IPS DF 4.7 (cell line): ENCODE data around the gene GGT1.
"Not testable (repeated sequence)": the region's sequence is repeated elsewhere in the genome, so short reads cannot be mapped to it uniquely, and the experiment has no call there.

ENCODE experiments used
- DNase-seq: peaks from one replicate; pipeline ENCODE4 v3.0.0-alpha.2; 2013; ENCODE audit warnings: low spot score; ENCODE audit errors: extremely low read depth

GGT1 gene

DNA sequence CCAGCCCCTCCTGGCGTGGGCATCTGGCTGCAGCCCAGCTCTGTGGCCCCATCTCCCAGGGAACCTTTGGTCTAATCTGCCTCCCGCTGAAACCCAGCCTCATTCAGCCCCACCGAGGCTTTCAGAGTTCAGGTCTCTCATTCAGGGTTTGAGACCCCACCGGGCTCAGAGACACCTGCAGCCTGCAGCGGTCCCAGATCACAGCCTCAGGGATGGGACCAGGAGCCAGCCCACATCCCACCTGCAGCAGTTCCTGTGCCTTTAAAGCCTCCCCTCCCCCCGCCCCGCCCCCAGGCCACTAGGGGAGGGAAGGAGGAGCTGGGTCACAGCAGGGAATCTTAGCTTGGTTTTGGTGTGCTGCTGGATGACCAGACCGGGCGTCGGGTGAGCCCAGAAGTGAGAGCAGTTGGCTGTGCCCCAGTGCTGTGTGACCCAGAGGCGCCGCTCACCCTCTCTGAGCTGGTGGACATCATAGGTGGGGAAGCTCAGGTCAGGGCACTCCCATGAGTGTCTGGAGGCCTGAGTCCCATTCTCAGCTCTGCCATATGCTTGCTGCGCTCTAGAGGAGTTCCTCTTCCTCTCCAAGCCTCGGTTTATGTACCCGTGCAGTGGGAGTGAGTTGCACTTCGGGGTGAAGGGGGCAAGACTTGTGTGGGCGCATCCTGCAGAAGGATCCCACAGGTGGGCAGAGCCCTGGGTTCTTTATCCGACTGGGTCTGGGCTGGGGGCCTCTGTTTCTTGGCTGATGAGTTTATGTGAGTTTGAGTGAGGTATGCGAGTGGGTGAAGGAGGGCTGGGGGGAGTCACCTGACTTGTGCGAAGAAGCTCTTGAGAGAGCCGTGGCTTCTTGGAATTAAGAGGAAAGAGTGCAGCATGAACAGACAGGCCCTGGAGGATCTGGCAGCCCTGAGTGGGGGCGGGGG is at the start of gene GGT1:
TSS of gene GGT1 (plus strand) at position 347 of the 923 bp plus-strand sequence. CDS start 7,889 bp downstream, outside the sequence.
- DNase-seq = not testable (repeated sequence)

DNA sequence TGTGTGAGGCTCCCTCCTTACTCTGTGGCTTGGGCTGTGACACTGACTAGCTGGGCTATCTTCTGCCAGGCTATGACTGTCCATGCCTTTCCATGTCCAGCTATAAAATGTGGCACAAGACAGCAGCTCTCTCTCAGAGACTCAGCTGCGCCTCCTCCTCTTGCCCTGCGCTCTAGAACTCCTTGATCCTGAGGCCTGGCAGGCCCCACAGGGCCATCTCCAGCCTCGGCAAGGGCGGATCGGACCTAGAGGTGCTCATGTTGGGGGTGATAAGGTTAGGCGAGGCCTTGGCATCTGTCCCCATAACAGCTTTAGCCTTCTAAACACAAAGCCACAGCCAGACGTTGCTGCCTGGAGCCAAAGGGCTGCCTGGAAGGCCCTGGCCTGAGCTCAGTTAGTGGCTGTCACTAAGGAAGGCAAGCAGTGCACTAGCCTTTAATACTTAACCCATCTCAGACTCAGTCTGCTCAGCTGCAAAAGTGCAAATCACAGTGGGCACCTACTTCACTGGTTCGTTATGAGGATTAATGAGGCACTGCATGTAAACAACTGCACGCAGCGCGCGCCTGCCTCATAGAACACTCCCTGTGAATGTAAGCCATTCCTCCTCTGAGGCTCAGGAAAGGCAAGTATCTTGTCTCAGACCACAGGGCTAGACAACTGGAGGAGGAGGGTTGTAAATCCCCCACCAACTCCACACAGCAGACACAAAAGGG is 49.2 kb upstream of the GGT1 start:
- no peak for DNase-seq

DNA sequence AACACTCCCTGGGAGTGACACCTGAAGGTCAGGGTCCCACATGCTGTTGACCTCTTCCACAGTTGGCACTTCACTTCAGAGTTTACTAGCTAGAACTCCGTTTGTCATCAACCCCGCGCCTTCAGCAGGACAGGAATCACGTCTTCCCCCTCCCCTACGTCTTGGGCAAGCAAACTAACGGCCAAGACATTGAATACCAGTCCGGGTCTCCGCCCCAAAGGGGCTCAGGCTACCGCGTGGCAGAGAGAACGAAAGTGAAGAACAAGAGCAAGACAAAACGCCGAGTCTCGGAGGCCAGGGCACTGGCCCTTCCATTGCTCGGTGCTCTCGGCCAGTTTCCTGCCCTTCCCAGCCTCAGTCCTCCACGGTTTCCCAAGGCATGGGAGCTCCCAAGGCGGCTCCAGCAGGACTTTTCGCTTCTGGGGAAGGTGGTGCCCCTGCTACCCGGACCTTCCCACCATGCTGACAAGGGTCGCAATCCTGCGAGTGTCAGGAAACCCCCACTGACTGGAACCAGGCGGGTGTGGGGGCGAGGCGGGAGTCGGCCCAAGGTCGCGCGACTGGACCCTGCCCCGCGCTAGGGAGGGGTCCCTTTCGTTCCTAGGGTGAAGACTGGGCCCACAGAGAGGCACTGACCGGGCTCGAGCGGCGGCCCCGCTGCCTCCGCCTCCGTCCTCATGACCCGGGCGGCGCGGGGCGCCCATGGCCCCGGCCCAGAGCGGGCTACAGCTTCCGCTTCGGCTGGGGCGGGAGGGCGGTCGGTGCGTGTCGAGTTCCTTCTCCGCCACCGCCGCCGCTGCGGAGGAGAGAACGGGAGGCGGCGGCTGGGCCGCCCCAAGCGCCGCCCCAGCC is 48.5 kb upstream of the GGT1 start, which contains the start of gene GUCD1:
TSS of gene GUCD1 (minus strand) at position 826 of the 852 bp plus-strand sequence. CDS start at position 679, 147 bp downstream.
- no peak for DNase-seq

DNA sequence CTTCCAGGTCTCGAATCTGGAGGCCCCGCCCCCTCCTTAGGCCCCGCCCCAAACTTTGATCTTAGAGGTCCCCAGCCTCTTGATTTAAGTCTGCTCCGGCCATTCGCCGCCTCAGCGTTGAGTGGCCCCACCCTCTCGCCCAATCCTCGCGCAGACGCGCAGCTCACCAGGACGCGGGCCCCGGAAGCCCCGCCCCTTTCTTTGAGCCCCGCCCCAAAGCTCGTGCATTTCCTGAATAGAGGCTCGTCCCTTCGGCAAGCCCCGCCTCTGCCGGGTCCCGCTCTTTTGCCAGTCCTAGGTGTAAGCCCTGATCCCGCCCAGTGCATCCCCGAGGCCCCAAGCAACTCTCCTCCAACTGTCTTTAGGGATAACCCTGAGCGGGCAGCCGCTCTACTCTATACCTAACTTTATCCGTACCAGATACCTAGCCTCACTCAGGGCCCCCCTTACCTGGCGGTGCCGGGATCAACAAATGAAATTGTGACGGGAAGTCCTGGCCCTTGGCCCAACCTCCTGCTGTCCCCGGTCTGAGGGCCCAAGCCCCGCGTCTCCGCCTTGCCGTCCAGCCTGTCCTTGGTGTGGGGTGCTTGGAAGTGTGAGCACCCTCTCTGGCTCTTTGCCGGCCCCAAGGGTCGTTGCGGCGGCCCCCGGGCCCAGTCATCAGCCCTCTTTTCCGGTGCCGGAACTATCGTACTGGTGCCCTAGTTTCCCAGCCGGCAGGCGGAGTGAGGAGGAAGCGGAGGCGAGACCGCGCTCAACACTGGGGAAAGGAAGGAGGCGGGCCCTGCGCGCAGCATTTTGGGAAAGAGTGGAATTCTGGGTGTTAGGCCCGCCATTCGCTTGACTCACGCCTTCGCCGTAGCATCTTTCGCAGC is 47.6 kb upstream of the GGT1 start, which contains the start of gene SNRPD3:
TSS of gene SNRPD3 (plus strand) at position 835 of the 875 bp plus-strand sequence. CDS start 1,676 bp downstream, outside the sequence.
- peak; percentile 72 for DNase-seq

DNA sequence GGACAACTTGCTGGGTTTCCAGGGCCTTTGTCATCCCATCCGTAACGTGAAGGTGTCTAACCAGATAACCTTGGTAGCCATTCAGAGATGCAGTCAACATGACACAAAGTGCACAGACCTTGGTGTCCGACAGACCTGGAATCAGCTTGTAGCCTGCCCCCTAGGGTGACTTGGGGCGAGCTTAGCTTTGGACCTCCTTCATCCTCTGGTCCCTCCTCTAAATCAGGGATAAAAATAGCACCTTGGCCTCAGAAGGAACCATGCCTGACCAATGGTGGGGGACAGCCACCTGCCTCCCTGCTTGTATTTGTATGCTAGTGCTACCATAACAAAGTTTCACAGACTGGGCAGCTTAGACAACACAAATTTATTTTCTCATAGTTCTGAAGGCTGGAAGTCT is 43.5 kb upstream of the GGT1 start:
- no peak for DNase-seq

DNA sequence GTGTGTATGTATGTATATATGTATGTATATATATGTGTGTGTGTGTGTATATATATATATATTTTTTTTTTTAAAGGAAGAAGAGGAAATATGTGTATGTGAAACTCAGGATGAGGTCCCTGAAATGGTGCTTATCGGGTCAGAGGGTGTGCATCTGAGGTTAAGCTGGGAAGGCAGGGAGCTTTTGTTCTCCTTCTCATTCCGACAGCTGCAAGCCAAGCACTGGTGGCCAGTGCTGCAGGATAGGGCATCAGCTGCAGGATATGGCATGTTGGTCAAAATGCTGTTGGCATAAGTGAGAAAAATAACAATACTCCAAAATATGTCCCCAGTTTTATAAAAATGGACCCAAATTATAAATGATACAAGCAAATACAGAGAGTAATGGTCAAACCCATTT is 39.7 kb upstream of the GGT1 start:
- no peak for DNase-seq

DNA sequence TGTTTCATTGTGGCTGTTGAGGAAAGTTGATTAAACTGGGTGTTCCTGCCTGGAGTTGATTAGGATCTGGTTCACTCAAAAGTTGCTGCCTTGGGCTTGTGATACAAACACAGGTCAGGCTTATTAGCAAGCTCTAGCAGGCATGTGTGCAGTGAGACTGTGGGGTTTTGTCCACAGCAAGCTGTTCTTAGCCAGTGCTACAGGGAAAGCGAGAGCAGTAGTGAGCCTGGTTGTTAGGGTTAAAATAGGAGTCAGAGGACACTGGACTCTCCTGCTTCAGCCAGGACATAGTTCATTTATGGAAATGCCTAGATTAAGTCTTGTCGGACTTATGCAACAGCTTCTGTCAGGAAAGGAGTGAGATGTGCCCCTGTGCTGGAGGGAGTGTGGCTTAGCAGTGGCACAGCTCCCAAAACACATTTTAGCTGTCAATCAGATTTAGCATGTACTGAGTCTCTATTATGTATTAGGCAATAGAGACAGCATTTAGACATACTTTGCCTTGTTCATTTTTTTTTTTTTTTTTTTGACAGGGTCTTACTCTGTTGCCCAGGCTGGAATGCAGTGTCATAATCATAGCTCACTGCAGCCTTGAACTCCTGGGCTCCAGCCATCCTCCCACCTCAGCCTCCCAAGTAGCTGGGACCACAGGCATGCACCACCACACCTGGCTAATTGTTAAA is 38.5 kb upstream of the GGT1 start:
- no peak for DNase-seq

DNA sequence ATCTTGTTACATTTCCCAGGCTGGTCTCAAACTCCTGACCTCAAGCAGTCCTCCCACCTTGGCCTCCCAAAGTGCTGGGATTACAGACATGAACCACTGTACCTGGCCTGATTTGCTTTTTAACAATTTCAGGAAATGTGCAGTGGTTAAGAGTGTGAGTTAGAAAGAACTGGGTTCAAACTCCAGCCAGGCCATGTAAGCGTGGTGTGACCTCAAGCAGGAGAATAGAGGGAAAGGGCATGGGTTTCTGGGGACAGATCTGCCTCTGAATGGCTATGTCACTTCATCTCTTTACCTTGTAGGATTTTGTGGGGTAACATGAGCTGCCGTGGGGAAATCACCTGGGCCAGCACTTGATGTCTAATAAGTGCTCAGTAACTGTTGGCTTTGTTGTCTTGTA is 37.9 kb upstream of the GGT1 start:
- DNase-seq = no peak

DNA sequence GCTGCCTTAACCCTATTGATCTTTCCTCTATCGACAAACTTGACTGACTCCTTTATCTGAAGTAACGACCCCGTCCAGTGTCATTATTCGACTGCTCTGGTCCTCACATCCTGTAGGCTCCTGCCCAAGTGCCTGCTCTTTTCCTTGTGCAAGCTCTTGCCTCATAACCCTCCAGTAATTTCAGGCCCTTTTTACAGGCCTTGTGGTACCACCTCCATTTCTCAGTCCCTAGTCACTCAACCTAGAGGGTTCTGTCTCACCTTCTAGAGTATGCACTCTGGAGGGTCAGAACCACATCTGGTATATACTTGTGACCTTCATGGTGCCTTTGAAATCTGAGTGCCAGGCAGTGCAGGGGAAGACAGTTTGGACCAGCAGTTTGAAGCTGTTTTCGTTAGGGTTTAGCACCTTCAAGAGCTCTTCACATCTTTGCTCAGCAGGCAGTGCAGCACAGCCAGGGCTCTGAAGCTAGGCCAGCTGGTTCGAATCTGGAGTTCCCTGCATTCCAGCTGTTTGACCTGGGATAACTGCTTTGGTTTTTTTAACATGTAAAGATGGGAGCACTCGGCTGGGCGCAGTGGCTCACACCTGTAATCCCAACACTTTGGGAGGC is 36.0 kb upstream of the GGT1 start:
- DNase-seq = no peak

DNA sequence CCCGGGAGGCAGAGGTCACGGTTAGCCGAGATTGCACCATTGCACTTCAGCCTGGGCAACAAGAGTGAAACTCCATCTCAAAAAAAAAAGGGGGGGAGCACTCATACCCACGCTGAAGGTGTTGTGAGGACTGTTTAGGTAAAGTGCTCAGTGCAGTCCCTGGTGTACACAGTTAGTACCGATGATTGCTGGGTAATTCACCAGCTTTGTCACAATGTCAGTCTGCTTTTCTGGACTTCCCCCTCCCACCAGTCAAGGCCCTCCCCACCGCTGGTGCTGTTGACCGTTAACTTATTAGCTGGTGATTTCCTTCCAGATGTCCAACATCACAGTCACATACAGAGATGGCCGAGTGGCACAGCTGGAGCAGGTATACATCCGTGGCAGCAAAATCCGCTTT is 35.3 kb upstream of the GGT1 start:
- DNase-seq = no peak

DNA sequence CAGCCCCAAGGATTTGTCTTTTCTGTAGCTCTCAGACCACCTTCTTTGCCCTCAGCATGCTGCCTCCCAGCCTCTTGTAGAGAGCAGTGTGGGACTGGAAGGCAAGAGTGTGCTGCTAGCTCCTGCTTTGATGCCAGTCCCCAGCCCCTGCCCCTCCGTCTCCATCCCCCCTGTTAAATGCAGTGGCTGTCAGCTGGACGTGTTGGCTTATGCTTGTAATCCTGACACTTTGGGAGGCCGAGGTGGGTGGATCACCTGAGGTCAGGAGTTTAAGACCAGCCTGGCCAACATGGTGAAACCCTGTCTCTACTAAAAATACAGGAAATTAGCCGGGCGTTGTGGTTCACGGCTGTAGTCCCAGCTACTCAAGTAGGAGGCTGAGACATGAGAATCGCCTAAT is 31.7 kb upstream of the GGT1 start:
- DNase-seq = no peak

DNA sequence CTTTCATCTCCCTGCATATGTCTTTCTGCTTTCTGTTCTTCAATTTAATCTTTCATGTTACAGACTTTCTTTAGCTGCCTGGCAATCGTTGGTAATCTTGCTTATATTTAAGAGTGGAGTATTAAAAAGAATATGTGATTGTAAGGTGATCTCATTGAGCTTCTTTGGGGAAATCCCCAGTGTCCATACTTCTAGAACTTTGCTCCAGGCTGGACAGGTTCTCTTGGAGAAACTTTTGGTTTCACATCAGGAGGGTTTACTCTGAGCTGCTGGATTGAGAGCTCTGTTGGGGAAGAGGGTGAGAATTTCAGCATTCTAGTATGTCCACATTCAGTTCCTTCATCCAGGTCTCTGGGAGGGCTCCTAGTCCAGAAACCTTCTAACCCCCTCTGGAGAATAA is 26.2 kb upstream of the GGT1 start:
- no peak for DNase-seq

DNA sequence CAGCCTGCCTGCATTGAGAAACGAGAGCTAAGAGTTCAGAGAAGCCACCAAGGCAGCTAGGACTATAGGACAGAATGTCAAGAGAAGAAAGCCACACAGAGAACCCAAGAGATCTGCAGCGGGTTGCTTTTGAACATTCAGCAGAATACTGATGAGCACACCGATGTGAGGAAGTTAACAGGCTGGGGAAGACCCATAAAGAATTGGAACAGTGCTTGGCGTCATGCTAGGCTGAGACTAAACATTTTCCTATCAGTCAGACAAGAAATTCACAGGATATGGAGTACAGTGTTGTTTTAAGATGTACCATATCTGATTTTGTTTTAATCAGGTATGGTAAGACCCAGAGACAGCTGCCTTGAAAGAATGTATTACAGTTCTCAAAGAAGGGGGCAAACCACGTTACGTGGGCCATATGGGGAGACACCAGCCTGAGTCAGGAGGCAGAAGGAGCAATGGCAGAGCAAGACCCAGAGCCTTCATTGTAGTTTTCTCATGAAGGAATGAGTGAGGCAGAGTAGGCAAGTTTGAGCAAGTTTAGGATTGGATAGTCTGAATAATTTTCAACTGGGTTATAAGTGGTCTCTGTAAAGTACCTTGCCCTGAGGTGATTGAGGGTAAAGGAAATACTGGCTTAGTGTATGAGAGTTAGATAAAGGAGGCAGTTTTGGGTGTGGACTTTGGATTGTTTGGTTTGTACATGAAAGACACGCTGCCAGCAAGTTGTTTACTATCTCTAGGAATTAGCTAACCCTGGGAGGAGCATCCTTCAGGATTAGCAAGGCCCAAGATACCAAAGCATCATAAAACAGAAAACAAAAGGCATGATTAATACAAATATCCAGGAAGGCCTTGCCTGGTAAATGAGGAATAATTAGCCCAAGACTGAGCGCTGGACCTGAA is 24.4 kb upstream of the GGT1 start:
- no peak for DNase-seq

DNA sequence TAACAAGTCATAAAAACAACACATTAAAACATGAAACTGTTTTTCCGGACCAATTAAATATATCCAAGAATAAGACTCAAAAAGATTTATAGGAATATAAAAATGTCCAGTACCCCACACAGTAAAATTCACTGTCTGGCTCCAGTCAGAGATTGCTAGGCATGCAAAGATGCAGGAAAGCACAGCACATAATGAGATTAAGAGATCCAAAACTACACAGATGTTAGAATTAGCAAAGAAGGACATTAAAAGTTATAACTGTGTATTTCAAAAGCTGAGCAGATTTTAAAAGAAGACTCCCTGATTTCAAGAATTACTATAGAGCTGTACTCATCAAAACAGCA is 23.8 kb upstream of the GGT1 start:
- DNase-seq = no peak

DNA sequence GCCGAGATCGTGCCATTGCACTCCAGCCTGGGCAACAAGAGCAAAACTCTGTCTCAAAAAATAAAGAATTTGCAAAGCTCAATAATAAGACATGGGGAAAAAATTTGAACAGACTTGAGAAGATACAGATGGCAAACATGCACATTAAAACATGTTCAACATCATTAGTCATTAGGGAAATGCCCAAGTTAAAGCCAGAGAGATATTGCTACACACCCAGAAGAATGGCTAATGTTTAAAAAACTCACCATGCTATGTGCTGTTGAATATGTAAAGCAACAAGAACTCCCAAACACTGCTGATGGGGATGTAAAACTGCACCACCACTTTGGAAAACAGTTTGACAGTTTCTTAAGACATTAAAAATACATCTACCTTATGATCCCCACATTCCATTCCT is 22.7 kb upstream of the GGT1 start:
- no peak for DNase-seq

DNA sequence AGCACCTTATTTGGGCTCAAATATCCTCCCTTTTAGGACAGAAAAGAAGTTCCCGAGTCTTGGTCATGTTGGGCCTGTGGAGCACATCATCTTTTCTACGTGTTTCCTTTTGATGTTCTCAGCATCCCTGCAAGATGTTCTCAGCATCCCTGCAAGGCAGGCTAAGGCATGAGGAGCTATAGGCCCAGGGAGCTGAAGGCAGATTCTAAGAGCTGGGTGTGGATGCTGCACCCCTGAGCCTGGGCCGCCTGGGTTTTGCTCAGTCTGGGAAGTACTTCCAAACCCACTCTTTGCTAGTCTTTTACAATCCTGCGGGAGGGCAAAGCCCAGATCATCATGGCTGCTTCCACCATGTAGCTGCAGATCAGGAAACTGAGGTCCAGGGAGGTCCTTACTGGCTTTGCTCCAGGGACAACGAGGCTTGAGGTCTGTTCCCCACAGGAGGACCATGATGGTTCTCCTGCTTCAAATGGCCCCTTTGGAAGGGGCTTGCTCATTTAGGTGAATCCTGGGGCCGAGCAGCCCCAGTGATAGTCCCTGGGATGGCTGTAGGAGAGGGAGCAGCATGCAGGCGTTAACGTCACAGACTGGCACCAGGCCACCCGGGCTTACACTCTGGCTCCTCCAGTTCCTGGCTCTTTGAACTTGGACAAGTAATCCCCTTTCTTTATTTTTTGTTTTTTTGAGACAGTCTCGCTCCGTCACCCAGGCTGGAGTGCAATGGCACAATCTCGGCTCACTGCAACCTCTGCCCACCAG is 20.8 kb upstream of the GGT1 start:
- DNase-seq = no peak

DNA sequence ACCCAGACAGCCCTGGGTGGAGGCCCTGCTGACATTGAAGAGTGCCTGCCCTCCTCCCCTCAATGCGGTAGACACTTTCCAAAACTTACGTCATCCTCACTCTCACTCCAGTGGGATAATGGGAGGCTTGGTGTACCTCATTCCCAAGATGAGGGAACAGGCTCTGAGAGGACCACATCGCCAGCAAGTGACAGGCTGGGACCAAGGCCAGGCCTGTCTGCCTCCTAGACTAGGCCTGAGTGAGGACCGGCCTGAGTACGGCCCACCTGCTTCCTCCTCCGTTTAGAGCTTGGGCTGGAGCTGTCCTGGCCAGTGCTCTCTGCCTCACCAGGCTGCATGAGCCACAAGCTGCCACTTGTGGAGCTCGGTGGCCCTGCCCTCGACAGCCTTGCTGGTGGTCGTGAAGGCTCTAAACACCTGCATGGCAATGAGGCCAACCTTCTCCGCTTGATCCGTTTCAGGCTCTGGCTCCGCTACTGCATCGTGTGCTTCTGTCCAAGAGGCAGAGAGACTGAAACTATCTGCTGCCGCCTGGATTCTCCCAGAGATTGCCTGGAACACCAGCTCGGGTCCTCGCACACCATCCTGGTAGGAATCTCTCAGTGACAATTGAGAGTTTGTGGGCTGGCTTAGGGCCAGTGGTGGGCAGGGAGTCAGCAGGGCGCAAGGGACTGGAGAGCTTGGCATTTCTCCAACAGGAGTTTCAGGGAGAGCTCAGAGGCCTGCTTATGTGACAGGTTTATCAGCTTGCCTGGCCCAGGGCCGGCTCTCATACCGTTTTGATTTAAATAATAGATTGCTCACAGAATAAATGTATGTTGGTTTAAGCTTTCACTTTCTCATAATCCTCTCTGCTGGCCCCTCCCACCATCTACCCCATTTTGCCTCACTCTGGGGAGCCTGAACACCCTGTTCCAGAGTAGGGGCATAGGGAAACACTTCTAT is 19.5 kb upstream of the GGT1 start:
- no peak for DNase-seq
